ENCODE measurements around the gene WWOX.
"Not testable (repeated sequence)": the region's sequence is repeated elsewhere in the genome, so short reads cannot be mapped to it uniquely, and the experiment has no call there.

Gene WWOX

DNA sequence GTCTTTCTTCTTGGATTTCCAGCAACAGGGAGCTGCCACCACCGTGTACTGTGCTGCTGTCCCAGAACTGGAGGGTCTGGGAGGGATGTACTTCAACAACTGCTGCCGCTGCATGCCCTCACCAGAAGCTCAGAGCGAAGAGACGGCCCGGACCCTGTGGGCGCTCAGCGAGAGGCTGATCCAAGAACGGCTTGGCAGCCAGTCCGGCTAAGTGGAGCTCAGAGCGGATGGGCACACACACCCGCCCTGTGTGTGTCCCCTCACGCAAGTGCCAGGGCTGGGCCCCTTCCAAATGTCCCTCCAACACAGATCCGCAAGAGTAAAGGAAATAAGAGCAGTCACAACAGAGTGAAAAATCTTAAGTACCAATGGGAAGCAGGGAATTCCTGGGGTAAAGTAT is 1112.1 kb downstream of the WWOX start:
- DNase-seq = no peak

DNA sequence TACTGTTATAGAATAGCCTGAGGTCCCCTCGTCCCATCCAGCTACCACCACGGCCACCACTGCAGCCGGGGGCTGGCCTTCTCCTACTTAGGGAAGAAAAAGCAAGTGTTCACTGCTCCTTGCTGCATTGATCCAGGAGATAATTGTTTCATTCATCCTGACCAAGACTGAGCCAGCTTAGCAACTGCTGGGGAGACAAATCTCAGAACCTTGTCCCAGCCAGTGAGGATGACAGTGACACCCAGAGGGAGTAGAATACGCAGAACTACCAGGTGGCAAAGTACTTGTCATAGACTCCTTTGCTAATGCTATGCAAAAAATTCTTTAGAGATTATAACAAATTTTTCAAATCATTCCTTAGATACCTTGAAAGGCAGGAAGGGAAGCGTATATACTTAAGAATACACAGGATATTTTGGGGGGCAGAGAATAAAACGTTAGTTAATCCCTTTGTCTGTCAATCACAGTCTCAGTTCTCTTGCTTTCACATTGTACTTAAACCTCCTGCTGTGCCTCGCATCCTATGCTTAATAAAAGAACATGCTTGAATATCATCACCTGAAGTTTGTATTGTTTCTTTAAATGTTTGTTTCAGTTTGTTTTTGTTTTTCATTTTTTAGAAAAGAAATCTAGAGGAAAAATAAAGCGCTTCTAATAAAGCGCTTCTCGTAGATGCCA is 1112.8 kb downstream of the WWOX start:
- no peak for DNase-seq

DNA sequence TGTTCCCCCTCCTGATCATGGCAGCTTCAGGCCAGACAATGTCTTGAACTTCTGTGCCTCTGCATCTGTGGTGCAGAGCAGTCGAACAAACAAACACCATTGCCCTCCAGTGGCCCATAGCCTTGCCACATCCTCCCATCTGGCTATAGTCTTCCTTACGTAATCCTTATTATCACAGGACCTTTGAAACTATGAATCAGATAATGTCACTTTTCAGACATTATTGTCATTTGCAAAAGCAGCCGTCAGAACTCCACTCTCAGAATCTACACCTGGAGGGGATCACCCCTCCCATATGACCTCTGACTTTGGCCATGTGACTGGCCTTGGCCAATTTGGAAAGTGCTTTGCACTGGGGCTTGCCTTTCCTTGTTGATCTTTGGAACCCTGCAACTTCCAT is 1113.8 kb downstream of the WWOX start:
- no peak for DNase-seq

DNA sequence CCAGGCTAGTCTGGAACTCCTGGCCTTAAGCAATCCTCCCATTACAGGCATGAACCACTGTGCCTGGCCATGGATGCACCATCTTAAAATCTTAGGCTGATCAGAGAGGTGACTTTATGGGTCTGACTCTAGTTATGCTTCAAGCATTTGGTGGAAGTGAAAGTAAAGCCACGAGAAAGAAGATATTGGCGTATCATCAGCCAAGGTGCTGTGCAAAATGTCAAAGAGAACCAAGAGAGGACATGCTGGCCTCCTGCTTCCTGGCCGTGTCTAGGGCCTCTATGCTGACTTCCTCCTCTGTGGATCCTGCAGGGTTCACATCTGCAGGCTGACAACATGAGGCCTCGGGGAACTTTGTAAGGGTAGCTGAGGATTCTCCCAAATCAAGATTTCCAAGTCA is 1115.8 kb downstream of the WWOX start:
- DNase-seq = no peak

DNA sequence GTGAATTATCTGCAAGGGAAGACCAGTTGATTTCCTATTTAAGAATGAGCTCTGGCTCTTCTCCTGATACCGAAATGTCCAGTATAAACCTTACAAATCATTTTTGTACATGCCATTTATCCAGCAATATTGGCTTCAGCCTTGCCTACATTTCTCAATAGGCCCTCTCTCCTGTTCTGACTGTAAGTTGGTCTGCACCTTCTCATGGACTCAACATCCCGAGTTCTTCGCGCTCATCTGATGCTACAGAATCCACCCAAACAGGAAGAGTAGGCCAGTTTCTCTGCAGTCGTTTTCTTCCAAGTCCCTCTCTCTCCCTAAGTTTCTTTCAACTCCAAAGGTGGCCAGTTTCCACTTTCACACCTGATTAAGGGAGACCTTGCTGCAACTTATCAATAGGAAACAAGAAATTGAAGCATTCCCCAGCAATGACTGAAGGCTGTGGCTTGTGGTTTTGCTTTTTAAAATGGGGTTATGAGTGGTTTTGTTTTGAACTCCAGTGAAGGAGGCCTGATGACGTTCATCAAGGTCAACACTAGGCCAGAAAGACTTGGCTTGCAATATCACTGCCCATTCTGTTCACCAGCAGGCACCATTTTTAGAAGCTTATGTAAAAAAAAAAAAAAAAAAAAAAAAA is 1118.0 kb downstream of the WWOX start:
- DNase-seq = no peak

DNA sequence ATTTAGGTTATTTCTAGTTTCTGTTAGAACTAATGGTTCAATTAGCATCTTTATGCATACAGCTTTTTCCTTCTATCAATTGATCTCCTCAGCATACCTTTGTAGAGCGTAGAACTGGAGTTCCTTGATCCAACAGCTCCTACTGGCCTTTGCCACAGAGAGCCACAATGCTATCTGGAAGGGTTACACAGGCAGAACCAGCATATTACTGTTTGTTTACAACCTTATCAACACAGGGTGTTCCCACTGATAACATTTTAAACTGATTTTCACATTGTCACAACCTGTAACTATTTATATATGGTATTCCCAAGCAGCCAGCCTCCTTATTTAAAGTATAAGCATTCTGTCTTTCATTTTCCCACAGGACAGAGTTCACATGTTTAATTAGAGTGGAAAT is 1118.9 kb downstream of the WWOX start:
- DNase-seq = no peak

DNA sequence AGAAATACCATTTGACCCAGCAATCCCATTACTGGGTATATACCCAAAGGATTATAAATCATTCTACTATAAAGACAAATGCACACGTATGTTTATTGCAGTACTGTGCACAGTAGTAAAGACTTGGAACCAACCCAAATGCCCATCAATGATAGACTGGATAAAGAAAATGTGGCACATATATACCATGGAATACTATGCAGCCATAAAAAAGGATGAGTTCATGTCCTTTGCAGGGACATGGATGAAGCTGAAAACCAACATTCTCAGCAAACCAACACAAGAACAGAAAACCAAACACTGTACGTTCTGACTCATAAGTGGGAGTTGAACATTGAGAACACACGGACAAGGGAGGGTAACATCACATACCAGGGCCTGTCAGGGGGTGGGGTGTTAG is 1126.5 kb downstream of the WWOX start:
- not testable (repeated sequence) for DNase-seq

DNA sequence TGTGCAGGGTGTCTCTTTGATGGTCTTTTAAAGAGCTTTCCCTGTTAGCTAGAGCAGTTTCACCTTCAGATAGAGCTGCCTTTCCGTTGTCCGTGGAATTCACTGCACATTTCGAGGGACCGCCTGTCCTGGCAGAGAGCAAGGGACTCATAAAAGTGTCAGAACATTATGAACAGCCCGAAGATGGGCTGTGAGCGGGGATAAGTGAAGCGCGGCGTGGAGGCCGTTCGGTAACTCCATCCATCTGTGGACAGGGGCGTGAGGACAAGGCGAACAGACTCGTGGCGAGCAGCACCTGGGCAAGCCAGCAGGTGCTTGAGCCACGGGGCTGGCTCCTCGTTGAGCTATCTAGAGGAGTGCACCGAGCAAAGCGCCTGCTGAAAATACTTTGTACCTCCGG is 1129.9 kb downstream of the WWOX start:
- DNase-seq = no peak

DNA sequence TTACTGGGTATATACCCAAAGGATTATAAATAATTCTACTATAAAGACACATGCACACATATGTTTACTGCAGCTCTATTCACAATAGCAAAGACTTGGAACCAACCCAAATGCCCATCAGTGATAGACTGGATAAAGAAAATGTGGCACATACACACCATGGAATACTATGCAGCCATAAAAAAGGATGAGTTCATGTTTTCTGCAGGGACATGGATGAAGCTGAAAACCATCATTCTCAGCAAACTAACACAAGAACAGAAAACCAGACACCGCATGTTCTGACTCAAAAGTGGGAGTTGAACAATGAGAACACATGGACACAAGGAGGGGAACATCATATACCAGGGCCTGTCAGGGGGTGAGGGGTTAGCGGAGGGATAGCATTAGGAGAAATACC is 1146.2 kb downstream of the WWOX start:
- not testable (repeated sequence) for DNase-seq

DNA sequence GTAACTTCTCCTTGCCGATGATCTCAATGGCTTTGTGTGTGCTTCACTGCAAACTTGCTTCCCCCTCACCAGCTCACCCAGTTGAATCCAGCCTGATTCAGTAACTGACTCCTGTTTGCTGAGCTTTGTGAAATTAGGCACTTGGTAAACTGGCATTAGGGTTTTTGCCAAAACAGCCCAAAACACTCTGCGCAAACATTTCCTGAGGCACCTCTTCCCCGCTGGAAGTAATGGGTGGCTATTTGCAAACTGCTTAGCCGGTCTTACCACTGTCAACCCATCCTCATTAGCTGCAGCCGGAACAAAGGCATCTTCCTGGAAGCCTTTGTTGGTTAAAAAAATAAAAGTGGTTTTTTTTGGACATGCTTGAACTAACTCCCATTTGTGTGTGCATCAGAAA is 1147.9 kb downstream of the WWOX start:
- DNase-seq = no peak

DNA sequence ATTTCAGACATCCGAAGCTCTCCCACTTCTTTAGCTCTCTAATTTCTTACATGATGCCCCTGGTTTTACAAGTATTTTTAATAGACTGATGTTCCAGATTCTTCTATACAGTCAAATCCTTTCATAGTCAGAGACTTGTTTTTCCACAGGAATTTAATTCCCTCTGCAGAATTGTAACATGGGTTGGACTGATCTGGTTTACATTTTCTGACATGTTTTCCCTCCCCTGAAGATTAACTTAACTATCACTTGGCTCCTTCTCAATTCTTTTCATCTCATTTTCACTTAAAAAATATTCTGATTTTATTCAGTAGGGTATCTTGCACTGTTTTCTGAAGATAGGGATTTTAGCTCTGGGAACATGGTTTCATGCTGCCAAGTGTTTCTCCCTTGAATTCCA is 1148.9 kb downstream of the WWOX start:
- no peak for DNase-seq

DNA sequence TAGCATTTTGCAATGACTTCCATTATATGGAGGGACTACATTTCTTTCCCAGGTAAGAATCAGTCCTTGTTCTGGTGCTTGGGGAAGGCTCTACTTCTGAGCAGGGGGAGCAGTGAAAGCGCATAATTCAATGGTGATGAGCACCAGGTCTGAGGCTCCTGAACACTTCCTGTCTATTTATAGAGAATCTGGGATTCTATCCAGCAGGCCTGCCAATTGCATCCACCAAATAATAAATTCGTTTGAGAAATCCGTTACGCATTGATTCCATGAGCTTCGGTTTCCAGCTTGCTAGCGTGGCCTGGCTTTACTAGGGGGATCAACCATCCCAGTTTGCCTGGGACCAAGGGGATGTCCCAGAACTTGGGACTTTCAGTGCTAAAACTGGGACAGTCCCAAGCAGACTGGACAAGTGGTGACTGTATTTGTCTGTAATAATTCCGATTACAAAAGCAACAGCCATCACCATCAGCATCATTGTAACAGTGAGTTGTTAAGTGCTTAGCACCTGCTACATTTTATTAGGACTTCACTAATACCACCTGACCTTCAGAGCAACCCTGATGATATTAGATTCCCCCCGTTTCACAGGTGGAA is 1151.1 kb downstream of the WWOX start:
- DNase-seq = no peak

DNA sequence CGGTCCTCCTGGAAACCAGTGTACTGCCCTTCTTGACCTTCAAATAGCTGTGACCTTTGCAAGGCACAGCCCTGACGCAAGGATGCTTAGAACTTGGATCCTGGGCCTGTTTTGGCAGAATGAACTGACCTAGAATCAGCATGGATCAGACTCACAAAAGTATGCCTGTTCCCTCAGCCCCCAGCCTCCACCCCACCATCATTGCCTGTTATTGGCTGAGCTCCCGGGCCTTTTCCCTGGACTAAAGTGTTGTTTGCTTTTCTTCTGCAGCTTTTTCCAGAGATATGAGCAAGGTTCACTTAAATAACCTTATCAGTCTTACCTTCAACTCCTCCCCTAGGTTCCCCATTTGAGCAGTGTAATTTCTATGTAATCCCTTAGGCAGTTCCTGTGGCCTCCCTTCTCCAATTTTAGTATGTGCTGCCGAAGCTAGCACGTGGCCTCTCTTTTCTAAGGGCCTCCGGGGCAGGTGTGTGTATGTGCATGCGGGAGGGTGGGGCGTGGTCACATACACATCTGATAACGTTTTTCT is 1153.7 kb downstream of the WWOX start:
- DNase-seq = no peak

DNA sequence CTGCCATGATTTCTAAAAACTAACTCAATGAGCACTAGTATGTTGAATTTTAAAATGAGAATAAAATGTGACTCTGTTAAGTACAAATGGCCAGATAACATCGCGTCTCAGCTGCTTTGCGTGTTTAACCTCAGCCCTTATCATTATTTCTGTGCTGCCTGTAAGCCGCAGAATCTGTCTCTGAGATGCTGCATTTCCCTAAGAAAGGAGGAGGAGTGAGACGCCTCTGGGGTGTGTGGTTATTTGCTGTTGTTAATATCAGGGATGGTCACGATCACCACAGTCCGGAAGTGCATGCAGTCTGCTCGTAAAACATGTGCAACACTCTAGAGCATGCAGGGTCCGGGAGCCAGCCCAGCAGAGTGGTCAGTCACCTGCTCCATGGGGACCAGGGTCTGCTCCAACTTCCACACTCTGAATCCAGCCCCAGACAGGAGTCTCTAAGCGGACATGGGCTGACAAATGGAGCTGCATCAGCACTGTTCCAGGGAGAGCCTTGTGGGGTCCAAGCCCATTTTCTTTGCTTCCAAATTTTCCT is 1158.6 kb downstream of the WWOX start:
- DNase-seq = no peak

DNA sequence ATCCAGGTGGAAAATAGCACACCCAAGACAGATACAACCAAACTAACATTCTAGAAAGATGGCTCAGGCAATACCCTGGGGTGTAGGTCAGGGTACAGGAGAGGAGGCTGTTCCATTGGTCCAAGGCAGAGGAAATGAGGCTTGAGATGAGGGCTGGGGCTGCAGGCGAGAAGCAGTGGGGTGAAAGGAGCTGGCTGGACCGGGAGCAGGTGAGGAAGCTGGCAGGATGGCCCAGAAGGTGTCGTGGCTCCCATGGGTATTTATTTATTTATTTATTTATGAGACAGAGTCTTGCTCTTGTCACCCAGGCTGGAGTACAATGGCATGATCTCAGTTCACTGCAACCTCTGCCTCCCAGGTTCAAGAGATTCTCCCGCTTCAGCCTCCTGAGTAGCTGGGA is 1161.4 kb downstream of the WWOX start:
- not testable (repeated sequence) for DNase-seq

DNA sequence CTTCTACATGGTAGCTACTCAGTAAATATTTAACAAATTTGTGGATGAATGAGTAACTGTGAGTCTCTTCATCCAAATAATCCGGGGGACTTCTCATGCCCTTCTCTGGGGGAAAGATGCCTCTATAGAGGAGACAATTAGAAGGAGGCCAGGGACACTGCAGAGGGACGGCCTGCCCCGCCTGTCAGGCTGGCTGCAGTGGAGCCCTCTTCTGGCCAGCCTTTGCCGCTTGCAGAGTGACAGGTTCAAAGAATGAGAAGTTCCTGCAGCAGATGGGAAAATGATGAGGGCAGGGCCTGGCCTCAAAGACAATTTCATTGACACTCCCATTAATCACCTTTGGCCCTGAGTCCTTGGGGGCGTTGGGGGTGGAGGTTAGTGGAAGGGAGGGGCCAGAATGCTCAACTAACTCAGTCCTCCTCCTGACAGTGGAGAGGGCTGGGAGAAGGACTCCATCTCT is 1162.1 kb downstream of the WWOX start:
- no peak for DNase-seq

DNA sequence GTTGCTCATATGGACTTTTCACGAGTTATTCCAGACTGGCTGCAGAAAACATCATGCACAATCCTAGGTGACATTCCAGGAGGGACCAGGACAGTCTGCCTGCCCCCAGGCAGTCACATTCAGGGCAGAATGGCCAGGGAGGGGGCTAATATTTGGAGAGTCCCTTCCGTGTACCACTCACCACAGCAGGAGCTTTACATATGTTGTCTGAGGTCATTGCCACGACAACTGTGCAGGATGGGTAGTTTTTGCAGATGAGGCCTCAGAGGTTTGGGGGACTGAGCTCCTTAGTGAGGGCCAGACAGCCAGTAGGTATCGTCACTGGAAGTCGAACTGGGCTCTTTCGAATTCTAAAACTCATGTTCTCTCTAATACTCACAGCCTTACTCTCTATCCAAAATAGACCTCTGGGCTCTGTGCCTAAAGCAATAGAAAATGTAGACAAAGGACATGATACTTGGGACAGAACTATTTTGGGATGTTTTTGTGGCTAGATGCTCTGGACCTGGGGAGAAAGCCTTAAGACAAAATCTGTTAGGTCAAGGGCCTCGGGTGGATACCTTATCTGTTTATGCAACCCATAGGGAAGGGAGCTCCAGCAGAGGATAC is 1162.6 kb downstream of the WWOX start:
- DNase-seq = no peak

Data from bone marrow (tissue), 2 donors.